GM12878 (cell line): ENCODE data around the gene CBLIF. TPM values are rescaled to one million over a fixed set of nuclear protein-coding genes. Genes with fewer than 3 reads are reported as not detected.

Experiments
- ATAC-seq: fragments of 200-7000 bp; cut with Tn5 transposase; 3 replicates; pipeline ENCODE4 v1.9.1; 2020; ENCODE audit warnings: mild to moderate bottlenecking, moderate library complexity
- BruUV-seq: library from RNA; stranded (reverse); fragments of 400-500 nt; replicated peaks from 2 replicates; lab custom pipeline; 2021; lab: Mats Ljungman, UMichigan
- CTCF ChIA-PET: fragments of 300-600 bp; sonication (Branson Sonifier 250); formaldehyde crosslinking; extraction: SDS; loops from one replicate; lab custom pipeline; 2021; ENCODE audit warnings: inconsistent platforms; lab: Yijun Ruan, JAX
- POLR2A ChIA-PET: fragments of 350-600 bp; formaldehyde crosslinking; extraction: SDS; loops from one replicate; lab custom pipeline; 2021; ENCODE audit warnings: inconsistent platforms; lab: Charles Lee
- RAD21 ChIA-PET: fragments of 300-600 bp; sonication (Branson Sonifier 250); formaldehyde crosslinking; loops from one replicate; lab custom pipeline; 2023; ENCODE audit warnings: antibody characterized with exemption; ENCODE audit not compliant: unreplicated experiment; lab: Charles Lee
- SMC1A ChIA-PET: fragments of 300-600 bp; sonication (Branson Sonifier 250); formaldehyde crosslinking; loops from one replicate; lab custom pipeline; 2023; ENCODE audit not compliant: unreplicated experiment, uncharacterized antibody; lab: Charles Lee
- DNase-seq: peaks from one replicate; pipeline ENCODE4 v3.0.0-alpha.2; 2011; ENCODE audit warnings: low read depth, low spot score
- FAIRE-seq: peaks from 3 replicates; lab custom pipeline; 2011; peaks lifted over from hg19 to GRCh38; lab: Jason Lieb, UNC
- H2AFZ ChIP-seq: 2 replicates; pipeline ENCODE4 v1.6.0; 2011; ENCODE audit warnings: low read depth, low read length, control low read depth; ENCODE audit not compliant: control insufficient read depth
- H3K27ac ChIP-seq: 2 replicates; pipeline ENCODE4 v1.5.1; 2011; ENCODE audit warnings: control low read depth; ENCODE audit not compliant: control insufficient read depth, insufficient read depth
- H3K27me3 ChIP-seq, 2 experiments: replicated peaks in 1 of 2; 2 replicates each; pipeline versions ENCODE4 v1.6.0 to v1.6.1; 2011; ENCODE audit warnings: low read length in 1 of 2; ENCODE audit not compliant: control insufficient read depth in 2 of 2, insufficient read depth in 2 of 2
- H3K36me3 ChIP-seq, 2 experiments: 2 replicates each; pipeline ENCODE4 v1.5.1; 2011; ENCODE audit warnings: low read length in 1 of 2; ENCODE audit not compliant: control insufficient read depth in 2 of 2, insufficient read depth in 2 of 2
- H3K4me1 ChIP-seq: 2 replicates; pipeline ENCODE4 v1.6.1; 2011; ENCODE audit warnings: mild to moderate bottlenecking, low read length, moderate library complexity, mixed read lengths; ENCODE audit not compliant: control insufficient read depth, insufficient read depth
- H3K4me2 ChIP-seq: 2 replicates; pipeline ENCODE4 v1.6.0; 2011; ENCODE audit warnings: control low read depth; ENCODE audit not compliant: control insufficient read depth, insufficient read depth
- H3K4me3 ChIP-seq: fragments of 200-600 bp; sonication (generic); 2 replicates; pipeline ENCODE4 v1.5.1; 2016
- H3K79me2 ChIP-seq: 2 replicates; pipeline ENCODE4 v1.6.0; 2011; ENCODE audit warnings: low read length; ENCODE audit not compliant: control insufficient read depth, insufficient read depth
- H3K9ac ChIP-seq: 2 replicates; pipeline ENCODE4 v1.8.0; 2011; ENCODE audit warnings: low read length, control low read depth, mixed read lengths; ENCODE audit not compliant: control insufficient read depth, insufficient read depth
- H3K9me3 ChIP-seq: replicated peaks from 3 replicates; pipeline ENCODE4 v1.5.1; 2011; ENCODE audit warnings: mild to moderate bottlenecking, low read length; ENCODE audit not compliant: control insufficient read depth, insufficient read depth
- H4K20me1 ChIP-seq: 2 replicates; pipeline ENCODE4 v1.6.0; 2011; ENCODE audit not compliant: control insufficient read depth, insufficient read depth
- CBX5 ChIP-seq: sonication (generic); IDR thresholded peaks from 2 replicates; pipeline ENCODE4 v1.6.1; 2016; ENCODE audit warnings: low read depth, moderate library complexity, mild to moderate bottlenecking, inconsistent platforms
- CHD1 ChIP-seq: IDR thresholded peaks from 2 replicates; pipeline ENCODE4 v1.6.1; 2012; ENCODE audit warnings: low read depth, low read length, improper control_type of control experiment
- CHD4 ChIP-seq: fragments of 200-600 bp; sonication (generic); IDR thresholded peaks from 2 replicates; pipeline ENCODE4 v1.6.1; 2016; ENCODE audit warnings: mild to moderate bottlenecking
- CREB1 ChIP-seq: IDR thresholded peaks from 2 replicates; pipeline ENCODE4 v1.6.1; 2012; ENCODE audit warnings: low read depth, mild to moderate bottlenecking, inconsistent platforms
- DPF2 ChIP-seq: fragments of 450-650 bp; IDR thresholded peaks from 2 replicates; pipeline ENCODE4 v1.6.1; 2017; ENCODE audit warnings: mild to moderate bottlenecking
- FOS ChIP-seq: IDR thresholded peaks from 3 replicates; pipeline ENCODE4 v1.6.1; 2011; ENCODE audit warnings: borderline replicate concordance; ENCODE audit not compliant: insufficient read length; ENCODE audit errors: extremely low read depth
- GABPA ChIP-seq: IDR thresholded peaks from 2 replicates; pipeline ENCODE4 v1.6.1; 2014; ENCODE audit warnings: antibody characterized with exemption, low read depth, mild to moderate bottlenecking, inconsistent platforms
- IKZF1 ChIP-seq: fragments of 450-650 bp; conservative IDR thresholded peaks from 2 replicates; pipeline ENCODE4 v1.6.1; 2017; ENCODE audit warnings: antibody characterized with exemption, mild to moderate bottlenecking
- JUNB ChIP-seq: IDR thresholded peaks from 2 replicates; pipeline ENCODE4 v1.6.1; 2016; ENCODE audit warnings: antibody characterized with exemption, mild to moderate bottlenecking
- MXI1 ChIP-seq: fragments of 150-350 bp; IDR thresholded peaks from 2 replicates; pipeline ENCODE4 v1.6.1; 2011; ENCODE audit warnings: low read depth, mild to moderate bottlenecking, inconsistent platforms, low read length, improper control_type of control experiment
- NR2C1 ChIP-seq: fragments of 450-650 bp; IDR thresholded peaks from 2 replicates; pipeline ENCODE4 v1.6.1; 2017; ENCODE audit warnings: antibody characterized with exemption, mild to moderate bottlenecking, moderate library complexity
- PAX5 ChIP-seq: IDR thresholded peaks from 2 replicates; pipeline ENCODE4 v1.6.1; 2011; ENCODE audit warnings: low read depth, low read length, borderline replicate concordance
- SIX5 ChIP-seq: IDR thresholded peaks from 2 replicates; pipeline ENCODE4 v1.6.1; 2011; ENCODE audit warnings: mild to moderate bottlenecking, low read depth, low read length, moderate library complexity; ENCODE audit not compliant: severe bottlenecking
- SMAD5 ChIP-seq: IDR thresholded peaks from 2 replicates; pipeline ENCODE4 v1.6.1; 2016; ENCODE audit warnings: antibody characterized with exemption, low read depth
- SRF ChIP-seq, 2 experiments: IDR thresholded peaks; 2 replicates each; pipeline ENCODE4 v1.6.1; 2011; ENCODE audit warnings: low read depth in 2 of 2, low read length in 2 of 2, mild to moderate bottlenecking in 1 of 2, moderate library complexity in 1 of 2
- ZSCAN29 ChIP-seq: fragments of 450-650 bp; IDR thresholded peaks from 2 replicates; pipeline ENCODE4 v1.6.1; 2017; ENCODE audit warnings: mild to moderate bottlenecking, moderate library complexity
- WGBS: methylation state at CpG from one replicate; pipeline ENCODE4 v1.1.6; 2016; ENCODE audit warnings: low lambda C conversion rate; ENCODE audit not compliant: insufficient replicate concordance, insufficient coverage; ENCODE audit errors: missing lambda C conversion rate; 5-methylcytosine and 5-hydroxymethylcytosine counted together
- in situ Hi-C: fragments of 300-500 bp; cut with MboI; formaldehyde crosslinking; loops from 9 replicates; pipeline ENCODE4 v1.14.3; 2018; ENCODE audit warnings: mixed read lengths
- intact Hi-C: fragments of 100-400 bp; cut with micrococcal nuclease; formaldehyde crosslinking; loops from one replicate; pipeline ENCODE4 v1.14.2; 2022; ENCODE audit not compliant: unreplicated experiment
- polyA plus RNA-seq, 11 experiments: library from polyadenylated mRNA; depleted of rRNA in 4 of 11; unstranded in 6 of 11; stranded (reverse) in 5 of 11; fragments of >200 nt; fragmentation: Nextera tagmentation in 4 of 11; fragmentation: Illumina TruSeq in 1 of 11; extraction: Ambion mirVana in 4 of 11; extraction: Trizol in 1 of 11; gene quantifications; 1 replicate in 1 of 11; 2 replicates in 10 of 11; pipeline versions ENCODE4 v1.2.1 to v1.2.3, GENCODE V29; 2011 to 2016; ENCODE audit warnings: inconsistent platforms in 2 of 11, missing spikeins in 2 of 11, low read depth in 1 of 11
- total RNA-seq, 4 experiments: library from RNA; depleted of rRNA in 3 of 4; stranded (reverse); fragments of >200 nt in 3 of 4; fragmentation: Illumina TruSeq in 1 of 4; extraction: Trizol in 1 of 4; gene quantifications; 2 replicates each; pipeline versions ENCODE4 v1.2.1 to v1.2.3, GENCODE V29; 2013 to 2021
- TF ChIP-seq, protein P1 (sequence below): fragments of 450-650 bp; IDR thresholded peaks from 2 replicates; pipeline ENCODE4 v1.6.1; 2017; ENCODE audit warnings: low read depth, mild to moderate bottlenecking, moderate library complexity

Gene CBLIF
- total and polyA plus RNA-seq, 10 of the 15 experiments (the other 5 are each of a cell fraction or from before 2014, with no cell fraction given) = not detected

GRCh38 chr11:59846556-59846955 lies 1.3 kb upstream of the CBLIF start:
- ChIA-PET SMC1A (interaction anchor here (1.1 kb wide), 1 partner anchor 405 kb away, joined by 3 read pairs; no protein-coding TSS in a partner anchor), CTCF (no interaction called here), RAD21 (no interaction called here), POLR2A (no interaction called here)
- no peaks in the 10 kb centered on the region for H3K79me2 ChIP-seq
- H3K9me3 ChIP-seq = no peaks in the 10 kb centered on the region
- ATAC-seq (no peak), FAIRE-seq (no peak), DNase-seq (no peak)
- in situ Hi-C loops = no loop called here
- intact Hi-C loops = no loop called here
- no peaks in the 10 kb centered on the region for H3K4me1 ChIP-seq
- no peak overlapping the region for H2AFZ ChIP-seq
- no peaks in the 10 kb centered on the region; a peak in 1 of 4 replicates for H3K27me3 ChIP-seq
- no peak overlapping the region for H3K4me2 ChIP-seq
- no peak for TF ChIP-seq NR2C1
- TF ChIP-seq ZSCAN29 = no peak
- TF ChIP-seq CREB1 = no peak
- TF ChIP-seq PAX5 = no peak
- H3K4me3 ChIP-seq = no peak overlapping the region
- H4K20me1 ChIP-seq = no peaks in the 10 kb centered on the region
- H3K27ac ChIP-seq = no peak overlapping the region
- 46% methylated on average over 4 of the region's 5 CpGs for WGBS
- H3K36me3 ChIP-seq = no peaks in the 10 kb centered on the region
- no peak overlapping the region for H3K9ac ChIP-seq
- BruUV-seq = no TSS peak

GRCh38 chr11:59842316-59842715 lies 3.0 kb downstream of the CBLIF start:
- FAIRE-seq = no peak
- TF ChIP-seq IKZF1 (no peak), SMAD5 (no peak), FOS (no peak), JUNB (no peak), SRF (IDR thresholded peaks at IDR 0.05; ENCODE audit: low read depth in 2 of 2, low read length in 2 of 2) (no peak), CHD4 (no peak), CHD1 (no peak), DPF2 (no peak), MXI1 (no peak), CBX5 (no peak), GABPA (no peak), SIX5 (no peak)
- TF ChIP-seq, protein P1, sequence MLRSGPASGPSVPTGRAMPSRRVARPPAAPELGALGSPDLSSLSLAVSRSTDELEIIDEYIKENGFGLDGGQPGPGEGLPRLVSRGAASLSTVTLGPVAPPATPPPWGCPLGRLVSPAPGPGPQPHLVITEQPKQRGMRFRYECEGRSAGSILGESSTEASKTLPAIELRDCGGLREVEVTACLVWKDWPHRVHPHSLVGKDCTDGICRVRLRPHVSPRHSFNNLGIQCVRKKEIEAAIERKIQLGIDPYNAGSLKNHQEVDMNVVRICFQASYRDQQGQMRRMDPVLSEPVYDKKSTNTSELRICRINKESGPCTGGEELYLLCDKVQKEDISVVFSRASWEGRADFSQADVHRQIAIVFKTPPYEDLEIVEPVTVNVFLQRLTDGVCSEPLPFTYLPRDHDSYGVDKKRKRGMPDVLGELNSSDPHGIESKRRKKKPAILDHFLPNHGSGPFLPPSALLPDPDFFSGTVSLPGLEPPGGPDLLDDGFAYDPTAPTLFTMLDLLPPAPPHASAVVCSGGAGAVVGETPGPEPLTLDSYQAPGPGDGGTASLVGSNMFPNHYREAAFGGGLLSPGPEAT = no peak

More at GRCh38 chr11:59842316-59842715, 3.0 kb downstream of the CBLIF start:
- Histone ChIP-seq H3K4me3 (no peak overlapping the region), H3K79me2 (no peaks in the 10 kb centered on the region), H3K36me3 (no peaks in the 10 kb centered on the region), H3K9me3 (no peaks in the 10 kb centered on the region), H3K4me1 (no peaks in the 10 kb centered on the region), H4K20me1 (no peaks in the 10 kb centered on the region), H3K27me3 (no peaks in the 10 kb centered on the region; a peak in 1 of 4 replicates), H3K27ac (no peak overlapping the region), H2AFZ (no peak overlapping the region), H3K4me2 (no peak overlapping the region), H3K9ac (no peak overlapping the region)
- ATAC-seq (no peak), DNase-seq (no peak)
- ChIA-PET SMC1A (no interaction called here), RAD21 (no interaction called here), CTCF (no interaction called here), POLR2A (no interaction called here)
- in situ Hi-C loops (no loop called here), intact Hi-C loops (no loop called here)
- 49% methylated on average over 12 of the region's 12 CpGs for WGBS
- no TSS peak for BruUV-seq
